HG03025 (cell line): Measurements from ENCODE around the gene ARL8B.
"Not testable (repeated sequence)": the region's sequence is repeated elsewhere in the genome, so short reads cannot be mapped to it uniquely, and the experiment has no call there.

ENCODE experiments used
- ATAC-seq: cut with Tn5 transposase; IDR thresholded peaks from one replicate; pipeline ENCODE4 v1.9.1; 2021; ENCODE audit warnings: mild to moderate bottlenecking, moderate library complexity; ENCODE audit not compliant: unreplicated experiment, low FRiP score

The ARL8B gene

GRCh38 chr3:5122030-5122740 lies at the start of gene ARL8B:
Gene ARL8B (plus strand): TSS chr3:5122292. CDS start chr3:5122466, 174 bp downstream.
- peak; percentile 93 for ATAC-seq

GRCh38 chr3:5073374-5074085 lies 48.6 kb upstream of the ARL8B start:
- no peak for ATAC-seq

- no peak for ATAC-seq
Observed at GRCh38 chr3:5078151-5078550, 43.9 kb upstream of the ARL8B start.

GRCh38 chr3:5079761-5080160 lies 42.3 kb upstream of the ARL8B start:
- no peak for ATAC-seq

- no peak for ATAC-seq
Observed at GRCh38 chr3:5080779-5081550, 41.1 kb upstream of the ARL8B start.

- not testable (repeated sequence) for ATAC-seq
Observed at GRCh38 chr3:5081973-5082788, 39.9 kb upstream of the ARL8B start.

- no peak for ATAC-seq
Observed at GRCh38 chr3:5082789-5083115, 39.3 kb upstream of the ARL8B start.

- ATAC-seq = no peak
Observed at GRCh38 chr3:5084224-5084623, 37.9 kb upstream of the ARL8B start.

GRCh38 chr3:5086708-5087107 lies 35.4 kb upstream of the ARL8B start:
- ATAC-seq = no peak

GRCh38 chr3:5087209-5087608 lies 34.9 kb upstream of the ARL8B start:
- ATAC-seq = no peak

- no peak for ATAC-seq
Observed at GRCh38 chr3:5090197-5090596, 31.9 kb upstream of the ARL8B start.

- ATAC-seq = no peak
Observed at GRCh38 chr3:5092018-5092417, 30.1 kb upstream of the ARL8B start.

GRCh38 chr3:5093731-5094130 lies 28.4 kb upstream of the ARL8B start:
- ATAC-seq = no peak

GRCh38 chr3:5095886-5096285 lies 26.2 kb upstream of the ARL8B start:
- ATAC-seq = no peak

GRCh38 chr3:5096336-5097008 lies 25.6 kb upstream of the ARL8B start:
- ATAC-seq = no peak

- no peak for ATAC-seq
Observed at GRCh38 chr3:5098346-5098745, 23.7 kb upstream of the ARL8B start.

- no peak for ATAC-seq
Observed at GRCh38 chr3:5102532-5102931, 19.6 kb upstream of the ARL8B start.

- ATAC-seq = no peak
Observed at GRCh38 chr3:5103743-5104142, 18.3 kb upstream of the ARL8B start.

GRCh38 chr3:5105050-5105449 lies 17.0 kb upstream of the ARL8B start:
- no peak for ATAC-seq

- ATAC-seq = not testable (repeated sequence)
Observed at GRCh38 chr3:5106371-5106770, 15.7 kb upstream of the ARL8B start.
